HG02938 (cell line): ENCODE measurements around the gene ATXN10.

Experiments
- ATAC-seq: cut with Tn5 transposase; IDR thresholded peaks from one replicate; pipeline ENCODE4 v1.9.1; 2021; ENCODE audit warnings: mild to moderate bottlenecking, moderate library complexity; ENCODE audit not compliant: unreplicated experiment

The ATXN10 gene

GRCh38 chr22:45845076-45845487, 173.4 kb downstream of the ATXN10 start:
- ATAC-seq: no peak

GRCh38 chr22:45846952-45847351, 175.3 kb downstream of the ATXN10 start:
- ATAC-seq: no peak

- no peak for ATAC-seq
Observed at GRCh38 chr22:45848904-45849303, 177.3 kb downstream of the ATXN10 start.

DNA sequence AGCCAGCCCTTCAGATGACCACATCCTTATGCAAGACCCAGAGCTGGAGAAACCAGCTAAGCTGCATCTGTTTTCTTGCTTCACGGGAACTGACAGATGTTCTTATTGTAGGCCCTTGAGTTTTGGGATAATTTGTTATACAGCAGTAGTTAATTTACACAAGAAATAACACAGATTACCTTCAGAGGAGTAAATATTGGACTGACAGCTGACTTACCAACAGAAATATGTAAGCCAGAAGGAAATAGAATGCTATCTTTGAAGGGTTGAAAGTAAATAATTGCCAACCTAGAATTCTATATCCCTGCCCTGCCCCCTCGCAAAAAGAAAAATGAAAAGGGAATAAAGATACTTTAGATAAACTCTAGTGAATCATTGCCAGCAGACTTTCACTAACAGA, 181.2 kb downstream of the ATXN10 start:
- no peak for ATAC-seq

GRCh38 chr22:45855961-45856360, 184.3 kb downstream of the ATXN10 start:
- no peak for ATAC-seq

DNA sequence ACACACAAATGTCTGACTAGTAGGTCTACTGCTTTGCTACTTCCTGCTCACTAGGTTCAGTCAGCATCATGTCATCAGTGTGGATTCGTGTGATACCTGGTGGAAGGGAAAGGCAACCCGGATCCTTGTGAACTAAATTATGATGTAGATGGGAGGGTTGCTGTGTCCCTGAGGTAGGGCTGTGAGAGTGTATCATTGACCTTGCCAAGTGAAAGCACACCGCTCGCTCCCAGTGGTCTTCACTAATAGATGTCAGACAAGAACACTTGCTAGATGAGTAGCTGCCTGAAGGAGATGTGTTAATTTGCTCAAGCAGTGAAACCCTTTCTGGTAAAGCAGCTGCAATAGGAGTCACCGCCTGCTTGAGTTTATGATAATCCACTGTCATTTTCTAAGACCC, 185.9 kb downstream of the ATXN10 start:
- no peak for ATAC-seq

DNA sequence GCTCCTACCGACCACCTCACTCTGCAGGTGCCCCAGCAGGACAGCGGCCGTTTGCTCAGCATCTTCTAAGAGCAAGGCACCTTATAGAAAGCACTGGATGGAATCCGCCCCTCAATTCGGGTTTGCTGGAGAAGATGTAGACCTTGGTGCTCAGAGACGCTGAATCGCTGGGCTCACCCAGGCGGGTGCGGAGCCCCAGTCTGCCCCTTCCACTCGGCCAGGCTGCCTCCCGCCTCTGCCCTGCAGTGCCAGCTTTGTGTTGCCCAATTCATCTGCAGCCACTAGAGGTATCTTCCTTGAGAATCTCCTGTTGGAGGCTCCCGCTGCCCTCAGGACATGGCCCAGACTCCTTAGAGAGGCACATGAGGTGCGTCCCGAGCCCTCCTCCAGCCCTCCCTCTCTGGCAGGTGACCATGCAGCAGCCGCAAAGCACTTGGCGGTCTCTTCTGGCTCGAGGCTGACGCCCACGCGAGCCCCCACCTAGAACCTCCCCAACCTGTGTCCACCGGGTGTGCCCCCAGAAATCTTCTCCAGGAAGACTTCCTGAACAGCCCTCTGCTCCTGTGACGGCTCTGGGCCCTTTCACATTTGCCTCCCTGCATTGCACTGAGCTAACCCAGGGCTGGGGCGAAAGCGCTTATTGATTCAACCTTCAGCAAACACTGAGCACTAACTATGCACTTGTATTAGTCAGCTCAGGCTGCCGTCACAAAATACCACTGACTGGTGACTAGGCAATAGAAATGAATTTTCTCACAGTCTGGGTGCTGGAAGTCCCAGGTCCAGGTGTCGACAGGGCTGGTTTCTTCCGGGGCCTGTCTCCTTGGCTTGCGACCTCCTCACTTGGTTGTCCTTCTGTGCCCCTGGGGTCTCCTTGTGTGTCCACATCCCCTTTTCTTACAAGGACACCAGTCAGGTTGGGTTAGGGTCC, 187.9 kb downstream of the ATXN10 start:
- no peak for ATAC-seq

- no peak for ATAC-seq
Observed at GRCh38 chr22:45860201-45860600, 188.6 kb downstream of the ATXN10 start.

DNA sequence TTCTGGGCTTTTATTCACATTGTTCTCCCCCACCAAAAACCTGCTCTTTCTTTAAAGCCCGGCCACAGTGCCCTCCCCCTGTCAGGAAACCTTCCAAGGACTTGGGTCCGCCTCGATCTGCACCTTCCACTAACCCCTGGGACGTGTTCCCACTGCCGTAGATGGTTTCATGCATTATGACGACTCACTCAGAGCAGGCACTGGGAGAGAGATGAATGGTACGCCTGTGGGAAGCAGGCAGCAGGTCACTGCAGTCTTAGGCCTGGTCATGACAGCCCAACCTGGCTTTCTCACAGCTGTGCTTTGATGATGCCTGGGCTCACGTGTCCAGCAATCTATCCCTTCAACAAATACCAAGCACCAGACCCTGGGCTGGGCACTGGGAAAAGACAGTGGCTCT, 189.6 kb downstream of the ATXN10 start:
- ATAC-seq: no peak

GRCh38 chr22:45863981-45864751, 192.5 kb downstream of the ATXN10 start:
- no peak for ATAC-seq

- ATAC-seq: no peak
Observed at GRCh38 chr22:45864959-45865476, 193.4 kb downstream of the ATXN10 start.

DNA sequence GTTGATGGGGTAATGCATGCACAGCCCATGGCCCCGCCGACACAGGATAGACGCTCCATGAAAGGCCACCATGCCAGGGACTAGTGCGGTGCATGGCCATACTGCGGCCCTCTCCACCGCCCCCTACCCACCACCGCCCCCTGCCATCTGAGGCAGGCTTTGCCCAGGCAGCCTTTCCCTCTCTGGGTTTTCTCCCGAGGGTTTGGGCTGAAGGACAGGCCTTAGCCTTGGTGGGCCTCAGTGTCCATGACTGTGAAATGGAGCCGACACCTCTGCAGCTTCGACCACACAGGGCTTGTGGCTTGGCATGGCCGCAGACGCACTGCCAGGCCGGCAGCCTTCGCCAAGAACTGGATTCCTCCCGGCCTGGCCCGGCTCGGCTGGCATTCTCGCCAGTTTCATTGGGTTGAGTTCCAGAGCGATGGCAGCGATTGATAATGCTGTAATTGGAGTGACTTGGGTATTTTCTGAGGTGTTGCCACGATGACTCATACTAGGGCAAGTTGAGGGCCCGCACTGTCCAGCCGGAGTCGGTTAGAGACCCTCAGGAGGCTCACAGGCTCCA, 194.0 kb downstream of the ATXN10 start:
- no peak for ATAC-seq

GRCh38 chr22:45866126-45866645, 194.6 kb downstream of the ATXN10 start:
- no peak for ATAC-seq

DNA sequence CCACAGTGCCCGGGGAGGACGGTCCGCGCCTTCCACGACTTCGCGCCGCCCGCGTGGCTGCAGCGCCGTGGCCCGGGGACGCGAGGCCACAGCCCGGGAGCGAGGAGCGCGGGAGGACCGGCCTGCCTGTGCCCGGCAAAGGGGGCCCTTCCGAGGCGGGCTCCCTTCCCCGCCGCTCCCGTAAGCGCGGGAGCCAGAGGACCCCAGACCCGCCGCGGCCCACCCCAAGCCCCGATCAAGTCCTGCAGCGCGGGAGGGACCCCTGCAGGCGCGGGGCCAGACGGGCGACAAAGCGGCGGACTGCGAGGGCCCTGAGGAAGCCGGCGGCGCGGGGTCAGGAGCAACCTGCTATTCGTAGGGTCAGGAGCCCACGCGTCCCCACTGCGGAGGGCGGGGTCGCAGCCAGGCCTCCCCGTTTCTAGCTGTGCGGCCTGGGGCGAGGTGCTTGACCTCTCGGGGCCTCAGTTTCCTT, 195.0 kb downstream of the ATXN10 start:
- ATAC-seq: no peak

DNA sequence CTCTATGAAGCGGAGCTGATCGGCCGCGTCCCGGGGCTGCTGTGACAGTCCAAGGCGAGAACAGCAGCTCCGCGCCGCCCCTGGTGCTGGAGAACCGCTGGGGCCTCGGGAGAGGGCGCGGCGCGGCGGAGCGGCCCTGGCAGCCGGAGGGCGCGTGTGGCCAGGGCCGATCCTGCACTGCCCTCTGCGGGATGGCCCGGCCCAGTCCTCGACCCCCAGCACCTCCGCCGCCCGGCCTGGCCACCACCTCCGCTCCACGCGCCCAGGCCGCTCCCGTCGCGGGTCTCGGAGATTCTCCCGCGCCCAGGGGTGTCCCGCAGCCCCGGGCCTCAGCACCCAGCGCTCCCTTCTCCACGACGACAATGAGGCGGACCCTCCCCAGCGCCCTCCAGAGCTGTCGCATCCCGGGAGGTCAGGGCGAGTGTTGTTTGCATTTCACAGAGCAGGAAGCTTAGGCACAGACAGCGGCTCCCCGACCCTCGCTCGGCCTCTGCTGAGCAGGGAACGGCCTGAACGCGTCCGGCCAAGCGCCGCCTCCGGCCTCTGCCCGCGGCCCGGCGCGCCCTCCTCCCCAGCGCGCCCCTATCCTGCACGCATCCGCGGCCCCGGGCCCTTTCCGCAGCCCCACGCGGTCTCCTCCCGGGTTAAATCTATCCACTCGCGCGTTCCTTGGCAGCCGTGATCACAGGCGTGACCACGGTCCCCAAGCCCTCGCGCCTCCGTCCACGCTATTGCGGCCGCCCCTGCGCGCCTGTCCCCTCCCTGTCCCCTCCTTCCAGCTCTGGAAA, 195.7 kb downstream of the ATXN10 start:
- ATAC-seq: no peak

DNA sequence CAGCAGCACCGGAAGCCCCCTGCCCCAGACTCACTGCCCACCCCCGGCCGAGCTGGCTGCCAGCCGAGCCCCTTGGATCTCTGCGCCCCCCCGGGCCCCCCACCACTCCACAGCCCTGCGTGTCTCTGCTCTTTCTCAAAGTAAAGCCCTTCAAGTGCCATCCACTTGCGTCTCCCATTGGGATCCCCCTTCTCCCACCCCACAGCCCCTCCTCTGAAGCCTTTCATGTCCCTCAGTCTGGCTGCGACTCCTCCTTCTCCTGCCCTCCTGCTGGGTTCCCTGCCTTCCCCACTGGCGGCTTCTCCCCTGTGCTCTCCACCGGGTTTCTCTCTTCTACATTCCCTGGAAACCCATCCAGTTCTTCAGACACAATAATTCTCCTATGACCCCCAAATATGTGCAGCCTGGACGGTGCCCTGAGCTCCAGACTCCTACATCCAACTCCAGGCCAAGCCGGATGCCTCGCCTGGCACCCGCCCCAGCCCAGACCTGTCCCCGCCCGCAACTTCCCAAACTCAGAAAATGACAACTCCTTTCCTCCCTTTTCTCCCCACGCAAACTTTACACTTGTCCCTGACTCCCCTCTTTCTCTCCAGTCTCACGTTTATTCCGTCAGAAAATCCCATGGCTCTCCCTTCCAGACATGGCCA, 196.4 kb downstream of the ATXN10 start:
- ATAC-seq: no peak

GRCh38 chr22:45868571-45869339, 197.1 kb downstream of the ATXN10 start:
- ATAC-seq: no peak

DNA sequence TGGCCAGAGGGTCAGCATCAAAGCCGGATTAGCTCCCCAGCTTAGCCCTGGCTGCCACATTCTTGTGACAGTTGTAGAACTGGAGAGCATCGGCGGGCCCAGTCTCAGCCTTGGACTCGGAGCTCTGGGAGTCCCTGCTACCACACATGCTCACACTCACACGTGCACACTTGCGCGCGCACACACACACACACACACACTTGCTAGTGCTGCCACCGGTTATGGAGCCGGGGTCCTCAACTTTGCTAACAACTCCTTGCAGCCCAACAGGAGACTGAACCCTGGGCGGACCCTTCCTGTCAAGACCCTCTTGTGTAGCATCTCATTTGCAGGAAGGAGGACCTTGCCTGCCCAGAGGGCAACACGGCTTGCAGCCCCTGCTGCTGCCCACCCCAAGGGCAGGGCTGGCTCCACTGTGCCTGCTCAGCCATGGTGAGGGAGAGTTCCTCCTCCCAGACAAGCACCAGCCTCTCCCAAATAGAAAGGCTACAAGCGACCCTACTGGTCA, 197.8 kb downstream of the ATXN10 start:
- ATAC-seq: no peak

- no peak for ATAC-seq
Observed at GRCh38 chr22:45870011-45870410, 198.4 kb downstream of the ATXN10 start.
